K562 (cell line): ENCODE results near the gene MRPL40. TPM values are rescaled to one million over a fixed set of nuclear protein-coding genes. Genes with fewer than 3 reads are reported as not detected.
A peak's percentile ranks its signal among the peaks of the same experiment; 100 is the strongest.

Experiments
- CHD1 ChIP-seq: fragments of 200-600 bp; sonication (generic); IDR thresholded peaks from one replicate; pipeline ENCODE4 v1.6.1; 2012; ENCODE audit warnings: mild to moderate bottlenecking, moderate library complexity, low read length, inconsistent platforms
- COPS2 ChIP-seq: fragments of 450-650 bp; conservative IDR thresholded peaks from 2 replicates; pipeline ENCODE4 v1.6.1; 2016; ENCODE audit warnings: mild to moderate bottlenecking, moderate library complexity
- E2F3 ChIP-seq: fragments of 250-450 bp; sonication (Bioruptor Pico); IDR thresholded peaks from 2 replicates; pipeline ENCODE4 v1.4.0; 2020; ENCODE audit warnings: mild to moderate bottlenecking
- FOS ChIP-seq: IDR thresholded peaks from 3 replicates; pipeline ENCODE4 v1.6.1; 2011; ENCODE audit not compliant: insufficient read length; ENCODE audit errors: extremely low read depth
- MTA1 ChIP-seq: fragments of 450-650 bp; IDR thresholded peaks from 2 replicates; pipeline ENCODE4 v1.6.1; 2017; ENCODE audit warnings: borderline replicate concordance
- POU5F1 ChIP-seq: fragments of 150-350 bp; IDR thresholded peaks from 2 replicates; pipeline ENCODE4 v1.6.1; 2014; ENCODE audit warnings: borderline replicate concordance, low read length, low read depth, mild to moderate bottlenecking; ENCODE audit not compliant: partially characterized antibody
- PTRF ChIP-seq: fragments of 450-650 bp; IDR thresholded peaks from 2 replicates; pipeline ENCODE4 v1.6.1; 2016; ENCODE audit warnings: mild to moderate bottlenecking, missing genetic modification characterization, missing compliant biosample characterization
- RBM17 ChIP-seq: fragments of 200-400 bp; formaldehyde crosslinking; IDR thresholded peaks from 2 replicates; pipeline ENCODE4 v1.6.1; 2017; ENCODE audit warnings: low read depth, mild to moderate bottlenecking, low read length, borderline replicate concordance
- RFX1 ChIP-seq: fragments of 450-650 bp; IDR thresholded peaks from 2 replicates; pipeline ENCODE4 v1.6.1; 2016; ENCODE audit warnings: mild to moderate bottlenecking, moderate library complexity
- RHOXF2B ChIP-seq: fragments of 250-450 bp; sonication (Bioruptor Pico); conservative IDR thresholded peaks from 2 replicates; pipeline ENCODE4 v1.5.1; 2021
- SMAD4 ChIP-seq: fragments of 250-450 bp; sonication (Bioruptor Pico); conservative IDR thresholded peaks from 2 replicates; pipeline ENCODE4 v1.8.0; 2021; ENCODE audit warnings: inconsistent platforms, mild to moderate bottlenecking, moderate library complexity
- TAF1 ChIP-seq: IDR thresholded peaks from 2 replicates; pipeline ENCODE4 v1.6.1; 2011; ENCODE audit warnings: mild to moderate bottlenecking, low read length, moderate library complexity; ENCODE audit not compliant: insufficient read depth, control insufficient read depth, severe bottlenecking; ENCODE audit errors: extremely low read depth
- ZKSCAN3 ChIP-seq: fragments of 250-450 bp; sonication (Bioruptor Pico); IDR thresholded peaks from 2 replicates; pipeline ENCODE4 v1.4.0; 2020
- ZNF324 ChIP-seq: fragments of 250-450 bp; sonication (Bioruptor Pico); IDR thresholded peaks from 2 replicates; pipeline ENCODE4 v1.4.0; 2020; ENCODE audit warnings: mild to moderate bottlenecking
- ZNF347 ChIP-seq: fragments of 450-650 bp; formaldehyde crosslinking; IDR thresholded peaks from 2 replicates; pipeline ENCODE4 v1.4.0; 2020; ENCODE audit warnings: low read depth, mild to moderate bottlenecking, moderate library complexity
- polyA plus RNA-seq, 8 experiments: library from polyadenylated mRNA; depleted of rRNA in 4 of 8; stranded (reverse) in 5 of 8; unstranded in 3 of 8; fragments of >200 nt; fragmentation: Nextera tagmentation in 2 of 8; fragmentation: Illumina TruSeq in 1 of 8; extraction: Ambion mirVana in 2 of 8; extraction: Trizol in 1 of 8; gene quantifications; 2 replicates each; pipeline versions ENCODE4 v1.2.1 to v1.2.3, GENCODE V29; 2011 to 2014; ENCODE audit warnings: inconsistent platforms in 1 of 8, missing spikeins in 1 of 8
- total RNA-seq, 7 experiments: library from RNA; depleted of rRNA in 6 of 7; stranded (reverse); fragments of >200 nt in 6 of 7; fragmentation: Illumina TruSeq in 2 of 7; extraction: Trizol in 2 of 7; gene quantifications; 2 replicates each; pipeline versions ENCODE4 v1.2.1 to v1.2.3, GENCODE V29; 2011 to 2021; ENCODE audit warnings: low replicate concordance in 1 of 7
- TF ChIP-seq, protein P1 (sequence below): fragments of 250-450 bp; sonication (Bioruptor Pico); IDR thresholded peaks from 2 replicates; pipeline ENCODE4 v1.5.0; 2021
- TF ChIP-seq, protein P2 (sequence below): fragments of 450-650 bp; IDR thresholded peaks from 2 replicates; pipeline ENCODE4 v1.6.1; 2016; ENCODE audit warnings: borderline replicate concordance
- TF ChIP-seq, protein P3 (sequence below): IDR thresholded peaks from 2 replicates; pipeline ENCODE4 v1.6.1; 2012; ENCODE audit warnings: low read depth, low read length, improper control_type of control experiment, borderline replicate concordance
- TF ChIP-seq, protein P4 (sequence below): conservative IDR thresholded peaks from 2 replicates; pipeline ENCODE4 v1.6.1; 2011; ENCODE audit warnings: low read depth, mild to moderate bottlenecking, low read length; ENCODE audit not compliant: control insufficient read depth
- TF ChIP-seq, protein P5 (sequence below): fragments of 250-450 bp; sonication (Bioruptor Pico); IDR thresholded peaks from 2 replicates; pipeline ENCODE4 v1.5.1; 2021; ENCODE audit warnings: mild to moderate bottlenecking
- TF ChIP-seq, protein P6 (sequence below): fragments of 450-650 bp; IDR thresholded peaks from 2 replicates; pipeline ENCODE4 v1.6.1; 2016

MRPL40 gene
- total and polyA plus RNA-seq, 9 of the 15 experiments (the other 6 are each of a cell fraction or from before 2014, with no cell fraction given): 132 to 652 (median 208) TPM

DNA sequence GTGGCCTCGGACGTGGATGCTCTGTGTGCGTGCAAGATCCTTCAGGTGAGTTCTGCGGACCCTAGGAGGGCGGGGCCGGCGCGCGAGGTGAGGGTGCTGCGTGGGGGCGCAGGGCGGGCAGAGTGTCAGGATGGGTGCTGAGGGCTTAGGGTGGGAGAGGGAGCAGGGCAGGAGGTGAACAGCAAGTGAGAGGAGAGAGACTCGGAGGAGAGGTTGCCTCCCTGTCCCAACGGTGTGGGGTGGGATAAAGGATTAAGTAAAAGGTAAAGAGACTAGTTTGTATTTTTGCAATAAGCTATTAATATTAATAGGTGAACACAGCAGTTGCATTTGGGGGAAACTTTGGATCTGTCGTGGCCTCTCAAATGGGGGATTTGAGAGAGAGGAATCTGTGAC lies 47.8 kb downstream of the MRPL40 start (continued):
- TF ChIP-seq, protein P1, sequence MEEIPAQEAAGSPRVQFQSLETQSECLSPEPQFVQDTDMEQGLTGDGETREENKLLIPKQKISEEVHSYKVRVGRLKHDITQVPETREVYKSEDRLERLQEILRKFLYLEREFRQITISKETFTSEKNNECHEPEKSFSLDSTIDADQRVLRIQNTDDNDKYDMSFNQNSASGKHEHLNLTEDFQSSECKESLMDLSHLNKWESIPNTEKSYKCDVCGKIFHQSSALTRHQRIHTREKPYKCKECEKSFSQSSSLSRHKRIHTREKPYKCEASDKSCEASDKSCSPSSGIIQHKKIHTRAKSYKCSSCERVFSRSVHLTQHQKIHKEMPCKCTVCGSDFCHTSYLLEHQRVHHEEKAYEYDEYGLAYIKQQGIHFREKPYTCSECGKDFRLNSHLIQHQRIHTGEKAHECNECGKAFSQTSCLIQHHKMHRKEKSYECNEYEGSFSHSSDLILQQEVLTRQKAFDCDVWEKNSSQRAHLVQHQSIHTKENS (CRISPR knock-in tag): no peak
- peak; percentile 15; the same call in 1 of the 2 replicates for TF ChIP-seq ZKSCAN3 (CRISPR knock-in tag)
- no peak for TF ChIP-seq FOS
- peak; percentile 89; the same call in 1 of the 2 replicates for TF ChIP-seq RHOXF2B (CRISPR knock-in tag)
- TF ChIP-seq CHD1: peak; percentile 78
- TF ChIP-seq RBM17: no peak
- TF ChIP-seq, protein P2, sequence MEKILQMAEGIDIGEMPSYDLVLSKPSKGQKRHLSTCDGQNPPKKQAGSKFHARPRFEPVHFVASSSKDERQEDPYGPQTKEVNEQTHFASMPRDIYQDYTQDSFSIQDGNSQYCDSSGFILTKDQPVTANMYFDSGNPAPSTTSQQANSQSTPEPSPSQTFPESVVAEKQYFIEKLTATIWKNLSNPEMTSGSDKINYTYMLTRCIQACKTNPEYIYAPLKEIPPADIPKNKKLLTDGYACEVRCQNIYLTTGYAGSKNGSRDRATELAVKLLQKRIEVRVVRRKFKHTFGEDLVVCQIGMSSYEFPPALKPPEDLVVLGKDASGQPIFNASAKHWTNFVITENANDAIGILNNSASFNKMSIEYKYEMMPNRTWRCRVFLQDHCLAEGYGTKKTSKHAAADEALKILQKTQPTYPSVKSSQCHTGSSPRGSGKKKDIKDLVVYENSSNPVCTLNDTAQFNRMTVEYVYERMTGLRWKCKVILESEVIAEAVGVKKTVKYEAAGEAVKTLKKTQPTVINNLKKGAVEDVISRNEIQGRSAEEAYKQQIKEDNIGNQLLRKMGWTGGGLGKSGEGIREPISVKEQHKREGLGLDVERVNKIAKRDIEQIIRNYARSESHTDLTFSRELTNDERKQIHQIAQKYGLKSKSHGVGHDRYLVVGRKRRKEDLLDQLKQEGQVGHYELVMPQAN: no peak
- no peak for TF ChIP-seq TAF1
- no peak for TF ChIP-seq MTA1
- no peak for TF ChIP-seq PTRF (tag)
- peak; percentile 73; the same call in 1 of the 2 replicates for TF ChIP-seq SMAD4
- TF ChIP-seq, protein P3, sequence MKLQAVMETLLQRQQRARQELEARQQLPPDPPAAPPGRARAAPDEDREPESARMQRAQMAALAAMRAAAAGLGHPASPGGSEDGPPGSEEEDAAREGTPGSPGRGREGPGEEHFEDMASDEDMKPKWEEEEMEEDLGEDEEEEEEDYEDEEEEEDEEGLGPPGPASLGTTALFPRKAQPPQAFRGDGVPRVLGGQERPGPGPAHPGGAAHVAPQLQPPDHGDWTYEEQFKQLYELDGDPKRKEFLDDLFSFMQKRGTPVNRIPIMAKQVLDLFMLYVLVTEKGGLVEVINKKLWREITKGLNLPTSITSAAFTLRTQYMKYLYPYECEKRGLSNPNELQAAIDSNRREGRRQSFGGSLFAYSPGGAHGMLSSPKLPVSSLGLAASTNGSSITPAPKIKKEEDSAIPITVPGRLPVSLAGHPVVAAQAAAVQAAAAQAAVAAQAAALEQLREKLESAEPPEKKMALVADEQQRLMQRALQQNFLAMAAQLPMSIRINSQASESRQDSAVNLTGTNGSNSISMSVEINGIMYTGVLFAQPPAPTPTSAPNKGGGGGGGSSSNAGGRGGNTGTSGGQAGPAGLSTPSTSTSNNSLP: peak; percentile 0; the same call in 1 of the 2 replicates
- TF ChIP-seq ZNF347: no peak
- TF ChIP-seq, protein P4, sequence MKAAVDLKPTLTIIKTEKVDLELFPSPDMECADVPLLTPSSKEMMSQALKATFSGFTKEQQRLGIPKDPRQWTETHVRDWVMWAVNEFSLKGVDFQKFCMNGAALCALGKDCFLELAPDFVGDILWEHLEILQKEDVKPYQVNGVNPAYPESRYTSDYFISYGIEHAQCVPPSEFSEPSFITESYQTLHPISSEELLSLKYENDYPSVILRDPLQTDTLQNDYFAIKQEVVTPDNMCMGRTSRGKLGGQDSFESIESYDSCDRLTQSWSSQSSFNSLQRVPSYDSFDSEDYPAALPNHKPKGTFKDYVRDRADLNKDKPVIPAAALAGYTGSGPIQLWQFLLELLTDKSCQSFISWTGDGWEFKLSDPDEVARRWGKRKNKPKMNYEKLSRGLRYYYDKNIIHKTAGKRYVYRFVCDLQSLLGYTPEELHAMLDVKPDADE: no peak
- no peak for TF ChIP-seq COPS2
- TF ChIP-seq E2F3: no peak
- TF ChIP-seq, protein P5, sequence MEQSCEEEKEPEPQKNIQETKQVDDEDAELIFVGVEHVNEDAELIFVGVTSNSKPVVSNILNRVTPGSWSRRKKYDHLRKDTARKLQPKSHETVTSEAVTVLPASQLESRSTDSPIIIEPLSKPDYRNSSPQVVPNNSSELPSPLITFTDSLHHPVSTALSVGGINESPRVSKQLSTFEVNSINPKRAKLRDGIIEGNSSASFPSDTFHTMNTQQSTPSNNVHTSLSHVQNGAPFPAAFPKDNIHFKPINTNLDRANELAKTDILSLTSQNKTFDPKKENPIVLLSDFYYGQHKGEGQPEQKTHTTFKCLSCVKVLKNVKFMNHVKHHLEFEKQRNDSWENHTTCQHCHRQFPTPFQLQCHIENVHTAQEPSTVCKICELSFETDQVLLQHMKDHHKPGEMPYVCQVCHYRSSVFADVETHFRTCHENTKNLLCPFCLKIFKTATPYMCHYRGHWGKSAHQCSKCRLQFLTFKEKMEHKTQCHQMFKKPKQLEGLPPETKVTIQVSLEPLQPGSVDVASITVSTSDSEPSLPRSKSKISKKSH (CRISPR knock-in tag): no peak
- no peak for TF ChIP-seq RFX1
- no peak for TF ChIP-seq POU5F1
- TF ChIP-seq ZNF324: peak; percentile 14; the same call in 1 of the 2 replicates
- TF ChIP-seq, protein P6, sequence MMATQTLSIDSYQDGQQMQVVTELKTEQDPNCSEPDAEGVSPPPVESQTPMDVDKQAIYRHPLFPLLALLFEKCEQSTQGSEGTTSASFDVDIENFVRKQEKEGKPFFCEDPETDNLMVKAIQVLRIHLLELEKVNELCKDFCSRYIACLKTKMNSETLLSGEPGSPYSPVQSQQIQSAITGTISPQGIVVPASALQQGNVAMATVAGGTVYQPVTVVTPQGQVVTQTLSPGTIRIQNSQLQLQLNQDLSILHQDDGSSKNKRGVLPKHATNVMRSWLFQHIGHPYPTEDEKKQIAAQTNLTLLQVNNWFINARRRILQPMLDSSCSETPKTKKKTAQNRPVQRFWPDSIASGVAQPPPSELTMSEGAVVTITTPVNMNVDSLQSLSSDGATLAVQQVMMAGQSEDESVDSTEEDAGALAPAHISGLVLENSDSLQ: no peak
